Mucosa of rectum (tissue), 2 donors: Measurements from ENCODE around the gene MTAP.

Experiments
- H3K27ac ChIP-seq, 2 donors: one replicate each; pipeline ENCODE4 v1.7.0; 2013; ENCODE audit warnings: inconsistent platforms in 2 of 2, low read depth in 2 of 2, low read length in 2 of 2
- H3K27me3 ChIP-seq, 2 donors: one replicate each; pipeline ENCODE4 v1.7.0; 2013; ENCODE audit warnings: low read length in 2 of 2; ENCODE audit not compliant: control insufficient read depth in 2 of 2, insufficient read depth in 2 of 2
- H3K36me3 ChIP-seq, 2 donors: one replicate each; pipeline ENCODE4 v1.7.0; 2013; ENCODE audit warnings: low read length in 2 of 2; ENCODE audit not compliant: control insufficient read depth in 2 of 2, insufficient read depth in 2 of 2
- H3K4me1 ChIP-seq, 2 donors: one replicate each; pipeline ENCODE4 v1.7.0; 2013; ENCODE audit warnings: low read length in 2 of 2, mild to moderate bottlenecking in 1 of 2; ENCODE audit not compliant: control insufficient read depth in 2 of 2, insufficient read depth in 2 of 2
- H3K4me3 ChIP-seq, 2 donors: one replicate each; pipeline ENCODE4 v1.7.0; 2013; ENCODE audit warnings: low read length in 2 of 2
- H3K9ac ChIP-seq, 2 donors: one replicate each; pipeline ENCODE4 v1.7.0; 2013; ENCODE audit warnings: low read length in 2 of 2, low read depth in 1 of 2, mild to moderate bottlenecking in 1 of 2
- H3K9me3 ChIP-seq, 2 donors: one replicate each; pipeline ENCODE4 v1.7.0; 2013; ENCODE audit warnings: low read length in 2 of 2; ENCODE audit not compliant: control insufficient read depth in 2 of 2
- donor health status: healthy.
- donor health status: Normal muscosa, but diverticular disease.

MTAP gene

GRCh38 chr9:21903380-21903965 is 101.0 kb downstream of the MTAP start:
- Histone ChIP-seq H3K27me3 (no peaks in the 10 kb centered on the region), H3K36me3 (no peaks in the 10 kb centered on the region), H3K4me1 (no peaks in the 10 kb centered on the region), H3K9ac (no peak overlapping the region), H3K9me3 (no peaks in the 10 kb centered on the region), H3K27ac (no peak overlapping the region), H3K4me3 (no peak overlapping the region)

GRCh38 chr9:21904371-21904770 is 101.9 kb downstream of the MTAP start:
- no peaks in the 10 kb centered on the region for H3K36me3 ChIP-seq
- no peak overlapping the region for H3K4me3 ChIP-seq
- H3K9ac ChIP-seq, result no peak overlapping the region
- no peaks in the 10 kb centered on the region for H3K27me3 ChIP-seq
- H3K9me3 ChIP-seq, result peaks cover 0 to under 1% of the 10 kb centered on the region in 2 donors
- no peaks in the 10 kb centered on the region for H3K4me1 ChIP-seq
- no peak overlapping the region for H3K27ac ChIP-seq

GRCh38 chr9:21904776-21905175 is 102.3 kb downstream of the MTAP start:
- Histone ChIP-seq H3K4me1 (no peaks in the 10 kb centered on the region), H3K9ac (no peak overlapping the region), H3K9me3 (peaks cover 0 to 4% of the 10 kb centered on the region in 2 donors), H3K36me3 (no peaks in the 10 kb centered on the region), H3K27me3 (no peaks in the 10 kb centered on the region), H3K27ac (no peak overlapping the region), H3K4me3 (no peak overlapping the region)

DNA sequence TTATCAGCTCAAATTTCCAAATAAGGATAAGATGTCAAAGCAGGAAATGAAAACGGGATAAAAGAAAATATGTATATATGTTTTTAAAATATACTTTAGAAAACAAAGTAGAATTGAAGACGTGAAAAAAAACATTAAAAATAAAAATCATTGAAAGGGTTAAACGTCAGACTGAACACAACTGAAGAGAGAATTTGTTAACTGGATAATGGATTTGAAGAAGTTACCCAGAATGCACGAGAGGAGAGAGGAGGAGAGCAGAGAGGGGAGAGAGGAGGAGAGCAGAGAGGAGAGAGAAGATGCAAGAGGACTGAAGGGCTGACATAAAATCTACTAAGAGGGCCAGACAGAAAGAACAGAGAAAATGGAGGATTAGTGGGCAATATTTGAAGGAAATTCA is 103.8 kb downstream of the MTAP start:
- Histone ChIP-seq H3K27me3 (no peaks in the 10 kb centered on the region), H3K36me3 (no peaks in the 10 kb centered on the region), H3K27ac (no peak overlapping the region), H3K4me1 (no peaks in the 10 kb centered on the region), H3K4me3 (no peak overlapping the region), H3K9ac (no peak overlapping the region), H3K9me3 (peaks cover 2 to 4% of the 10 kb centered on the region in 2 donors)

DNA sequence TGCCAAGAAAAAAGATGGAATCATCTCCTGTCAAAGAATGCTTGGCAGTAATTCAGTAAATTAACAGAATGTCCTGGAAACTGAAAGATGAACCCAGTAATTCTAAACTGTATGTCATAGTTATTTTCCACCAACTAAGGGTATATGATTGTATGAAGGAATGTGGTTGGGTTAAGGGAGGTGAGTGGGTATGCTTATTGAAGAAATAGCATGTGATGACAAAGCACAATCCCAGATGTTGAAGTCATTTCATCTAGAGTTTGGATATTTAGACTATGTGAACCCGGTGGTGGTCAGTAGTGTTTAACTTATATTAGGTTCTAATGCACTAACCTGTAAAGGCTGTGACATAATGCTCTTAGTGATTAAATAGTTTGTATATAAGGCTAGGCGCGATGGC is 104.4 kb downstream of the MTAP start:
- no peak overlapping the region for H3K27ac ChIP-seq
- H3K4me1 ChIP-seq, result no peaks in the 10 kb centered on the region
- H3K4me3 ChIP-seq, result no peak overlapping the region
- no peaks in the 10 kb centered on the region for H3K36me3 ChIP-seq
- peaks cover 2 to 4% of the 10 kb centered on the region in 2 donors for H3K9me3 ChIP-seq
- no peak overlapping the region for H3K9ac ChIP-seq
- no peaks in the 10 kb centered on the region for H3K27me3 ChIP-seq

GRCh38 chr9:21919377-21920362 is 117.2 kb downstream of the MTAP start:
- peaks cover 0 to 5% of the 10 kb centered on the region in 2 donors for H3K4me1 ChIP-seq
- no peaks in the 10 kb centered on the region for H3K27me3 ChIP-seq
- H3K9me3 ChIP-seq, result no peaks in the 10 kb centered on the region
- no peak overlapping the region for H3K9ac ChIP-seq
- H3K27ac ChIP-seq, result no peak overlapping the region
- no peak overlapping the region for H3K4me3 ChIP-seq
- no peaks in the 10 kb centered on the region for H3K36me3 ChIP-seq

DNA sequence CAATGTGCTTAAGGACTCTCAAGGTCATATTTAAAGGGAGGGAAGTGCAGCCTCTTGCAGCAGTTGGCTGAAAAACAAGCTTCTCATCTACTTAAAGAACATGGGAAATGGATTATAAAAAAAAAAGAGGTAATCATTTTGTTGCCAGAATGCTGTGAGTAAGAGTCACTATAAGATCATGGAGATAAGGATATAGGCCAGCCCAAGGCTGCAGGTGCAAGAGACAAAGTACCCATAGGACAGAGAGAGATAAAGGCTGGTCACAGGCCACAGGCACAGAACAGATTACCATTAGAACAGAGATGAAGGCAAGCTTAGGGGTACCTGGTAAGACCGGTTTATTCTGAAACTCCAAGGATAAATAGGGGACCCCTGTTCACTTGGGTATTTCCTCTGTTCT is 121.3 kb downstream of the MTAP start:
- peaks cover 0 to 5% of the 10 kb centered on the region in 2 donors for H3K4me1 ChIP-seq
- H3K27me3 ChIP-seq, result no peaks in the 10 kb centered on the region
- H3K27ac ChIP-seq, result no peak overlapping the region
- no peak overlapping the region for H3K4me3 ChIP-seq
- H3K9me3 ChIP-seq, result no peaks in the 10 kb centered on the region
- no peak overlapping the region for H3K9ac ChIP-seq
- no peaks in the 10 kb centered on the region for H3K36me3 ChIP-seq

DNA sequence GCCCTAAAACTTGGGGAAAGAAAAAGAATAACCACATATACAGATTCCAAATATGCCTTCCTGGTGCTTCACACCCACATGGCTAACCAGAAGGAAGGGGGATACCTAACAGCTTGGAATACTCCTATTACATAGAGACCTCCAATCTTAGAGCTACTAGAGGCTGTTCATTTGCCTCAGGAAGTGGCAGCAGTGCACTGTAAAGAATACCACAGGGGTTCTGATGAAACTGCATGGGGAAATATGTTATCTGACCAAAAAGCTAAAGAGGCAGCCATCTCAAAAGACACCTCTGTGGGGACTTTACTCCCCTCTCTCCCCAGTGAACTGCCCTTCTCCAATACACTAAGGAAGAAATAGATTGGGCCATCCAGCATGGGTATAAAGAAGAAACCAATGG is 125.3 kb downstream of the MTAP start:
- no peak overlapping the region for H3K9ac ChIP-seq
- no peak overlapping the region for H3K27ac ChIP-seq
- no peaks in the 10 kb centered on the region for H3K9me3 ChIP-seq
- H3K27me3 ChIP-seq, result no peaks in the 10 kb centered on the region
- H3K4me1 ChIP-seq, result no peaks in the 10 kb centered on the region
- H3K4me3 ChIP-seq, result no peak overlapping the region
- H3K36me3 ChIP-seq, result no peaks in the 10 kb centered on the region

DNA sequence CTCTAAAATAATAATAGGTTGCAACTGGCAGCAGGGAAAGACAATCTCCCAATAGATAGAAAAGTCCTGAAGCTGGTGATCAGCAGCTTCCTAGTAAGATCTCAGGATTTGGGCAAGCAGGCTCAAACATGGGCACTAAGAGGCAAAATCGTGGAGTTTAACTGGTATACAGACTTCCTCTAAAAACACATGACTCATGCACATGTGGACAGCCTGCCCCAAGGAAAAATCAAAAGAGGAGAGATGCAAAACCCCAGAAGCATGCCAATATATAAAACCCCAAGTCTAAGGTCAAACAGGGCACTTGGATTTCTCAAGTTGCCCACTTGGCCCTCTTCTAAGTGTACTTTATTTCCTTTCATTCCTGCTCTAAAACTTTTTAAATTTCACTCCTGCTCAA is 129.0 kb downstream of the MTAP start:
- Histone ChIP-seq H3K9ac (no peak overlapping the region), H3K36me3 (no peaks in the 10 kb centered on the region), H3K27ac (no peak overlapping the region), H3K4me3 (no peak overlapping the region), H3K27me3 (no peaks in the 10 kb centered on the region), H3K4me1 (no peaks in the 10 kb centered on the region), H3K9me3 (no peaks in the 10 kb centered on the region)

DNA sequence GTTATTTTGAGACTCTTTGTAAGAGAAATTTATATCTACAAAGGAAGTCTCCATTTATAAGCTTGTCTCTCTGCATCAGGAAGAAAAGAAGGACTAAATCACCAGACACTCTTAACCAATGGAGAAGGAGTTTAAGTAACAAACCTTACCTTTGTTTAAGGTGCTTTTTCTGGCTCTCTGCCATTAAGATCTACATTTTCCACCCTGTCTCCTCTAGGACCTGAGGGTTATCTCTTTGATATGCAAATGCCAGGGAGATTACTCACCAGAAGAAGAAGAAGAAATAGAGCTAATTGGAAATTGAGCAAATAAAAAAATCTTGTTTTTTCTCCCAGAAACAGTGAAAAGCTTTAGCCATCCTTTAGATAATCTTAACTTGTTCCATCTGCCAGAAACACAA is 130.8 kb downstream of the MTAP start:
- Histone ChIP-seq H3K9me3 (no peaks in the 10 kb centered on the region), H3K4me3 (no peak overlapping the region), H3K27me3 (no peaks in the 10 kb centered on the region), H3K27ac (no peak overlapping the region), H3K36me3 (no peaks in the 10 kb centered on the region), H3K9ac (no peak overlapping the region), H3K4me1 (no peaks in the 10 kb centered on the region)
